Measurements from ENCODE around the gene CLPTM1L.
"Not testable (repeated sequence)": the region's sequence is repeated elsewhere in the genome, so short reads cannot be mapped to it uniquely, and the experiment has no call there.

The CLPTM1L gene

DNA sequence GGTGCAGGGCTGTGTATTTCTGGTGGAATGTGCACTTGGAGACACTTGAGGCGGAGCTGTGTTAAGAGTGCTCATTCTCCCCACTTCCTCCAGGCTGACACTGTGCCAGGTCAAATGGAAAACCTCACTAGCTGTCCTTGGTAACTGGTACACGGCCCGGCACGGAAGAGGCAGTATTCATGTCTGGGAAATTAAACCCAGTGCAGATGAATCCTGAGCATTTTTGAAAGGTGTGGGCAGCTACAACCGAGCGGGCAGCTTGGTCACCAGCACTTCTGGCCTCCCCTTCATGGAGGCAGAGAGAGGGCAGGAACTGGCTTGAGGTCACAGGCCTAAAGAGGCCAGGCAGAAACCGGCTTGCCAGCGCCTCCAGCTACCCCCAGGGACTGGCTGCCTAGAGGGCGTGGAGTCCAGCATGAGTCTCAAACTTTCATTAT, 1.6 kb downstream of the CLPTM1L start:
- H3K27me3 ChIP-seq (ENCODE audit: control insufficient read depth, insufficient read depth, low read length) = no peaks in the 10 kb centered on the region
- peak overlapping the region; percentile 12 for H3K9ac ChIP-seq (ENCODE audit: low read depth, low read length)
- H3K4me1 ChIP-seq (ENCODE audit: control insufficient read depth, insufficient read depth, low read length) = peaks cover 2% of the 10 kb centered on the region
- H3K9me3 ChIP-seq (ENCODE audit: control insufficient read depth, insufficient read depth, low read length) = no peaks in the 10 kb centered on the region
- H3K4me3 ChIP-seq (ENCODE audit: low read depth, low read length) = no peak overlapping the region
- H3K36me3 ChIP-seq (ENCODE audit: control insufficient read depth, insufficient read depth, low read length) = peaks cover 36% of the 10 kb centered on the region

- H3K36me3 ChIP-seq (ENCODE audit: control insufficient read depth, insufficient read depth, low read length) = peaks cover 42% of the 10 kb centered on the region
- not testable (repeated sequence) for H3K27me3 ChIP-seq (ENCODE audit: control insufficient read depth, insufficient read depth, low read length); H3K9me3 ChIP-seq (ENCODE audit: control insufficient read depth, insufficient read depth, low read length); H3K4me1 ChIP-seq (ENCODE audit: control insufficient read depth, insufficient read depth, low read length); H3K4me3 ChIP-seq (ENCODE audit: low read depth, low read length); H3K9ac ChIP-seq (ENCODE audit: low read depth, low read length)
These were observed 2.2 kb downstream of the CLPTM1L start for GRCh38 chr5:1342711-1343110.

DNA sequence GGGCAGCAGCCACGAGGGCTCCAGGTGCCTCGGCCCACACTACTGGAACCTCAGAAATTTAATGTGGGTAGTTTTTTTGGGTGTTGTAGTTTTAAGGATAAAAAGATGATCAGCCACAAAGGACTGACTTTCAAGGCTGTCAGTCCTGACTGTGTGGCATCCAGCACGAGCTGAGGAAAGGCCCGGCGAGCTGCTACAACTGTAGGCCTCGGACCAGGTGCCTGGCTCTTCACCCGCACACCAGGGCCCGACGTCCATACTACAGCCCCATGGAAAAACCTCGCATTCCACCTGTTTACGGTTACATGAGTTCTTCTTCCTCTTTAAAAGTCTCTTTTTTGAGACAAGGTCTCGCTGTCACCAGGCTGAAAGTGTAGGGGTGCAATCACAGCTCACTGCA, 2.6 kb downstream of the CLPTM1L start:
- H3K36me3 ChIP-seq (ENCODE audit: control insufficient read depth, insufficient read depth, low read length) = peaks cover 47% of the 10 kb centered on the region
- no peaks in the 10 kb centered on the region for H3K27me3 ChIP-seq (ENCODE audit: control insufficient read depth, insufficient read depth, low read length)
- peaks cover 2% of the 10 kb centered on the region for H3K4me1 ChIP-seq (ENCODE audit: control insufficient read depth, insufficient read depth, low read length)
- no peaks in the 10 kb centered on the region for H3K9me3 ChIP-seq (ENCODE audit: control insufficient read depth, insufficient read depth, low read length)
- H3K4me3 ChIP-seq (ENCODE audit: low read depth, low read length) = no peak overlapping the region
- no peak overlapping the region for H3K9ac ChIP-seq (ENCODE audit: low read depth, low read length)

- H3K36me3 ChIP-seq (ENCODE audit: control insufficient read depth, insufficient read depth, low read length) = peaks cover 51% of the 10 kb centered on the region
- H3K27me3 ChIP-seq (ENCODE audit: control insufficient read depth, insufficient read depth, low read length) = no peaks in the 10 kb centered on the region
- no peaks in the 10 kb centered on the region for H3K9me3 ChIP-seq (ENCODE audit: control insufficient read depth, insufficient read depth, low read length)
- H3K4me1 ChIP-seq (ENCODE audit: control insufficient read depth, insufficient read depth, low read length) = peaks cover 2% of the 10 kb centered on the region
- H3K9ac ChIP-seq (ENCODE audit: low read depth, low read length) = no peak overlapping the region
- no peak overlapping the region for H3K4me3 ChIP-seq (ENCODE audit: low read depth, low read length)
These were observed 3.0 kb downstream of the CLPTM1L start for GRCh38 chr5:1341863-1342262.

DNA sequence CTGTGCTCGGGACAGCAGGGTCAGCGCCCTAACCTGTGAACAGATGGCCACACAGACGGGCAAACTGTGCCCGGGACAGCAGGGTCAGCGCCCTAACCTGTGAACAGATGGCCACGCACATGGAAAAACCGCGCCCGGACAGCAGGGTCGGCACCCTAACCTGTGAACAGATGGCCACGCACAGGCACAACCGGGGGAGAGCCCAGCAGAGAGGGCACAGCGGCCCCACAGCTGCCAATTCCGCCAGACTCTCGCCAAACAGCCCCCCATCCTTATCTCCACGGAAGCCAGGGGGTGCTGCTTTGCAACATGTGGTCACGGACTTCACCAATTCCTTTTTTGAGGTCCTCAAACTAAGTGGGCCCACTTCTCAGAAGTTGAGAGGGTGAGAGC, 5.1 kb downstream of the CLPTM1L start:
- not testable (repeated sequence) for H3K9me3 ChIP-seq (ENCODE audit: control insufficient read depth, insufficient read depth, low read length); H3K27me3 ChIP-seq (ENCODE audit: control insufficient read depth, insufficient read depth, low read length); H3K4me3 ChIP-seq (ENCODE audit: low read depth, low read length); H3K9ac ChIP-seq (ENCODE audit: low read depth, low read length); H3K4me1 ChIP-seq (ENCODE audit: control insufficient read depth, insufficient read depth, low read length)
- H3K36me3 ChIP-seq (ENCODE audit: control insufficient read depth, insufficient read depth, low read length) = peaks cover 71% of the 10 kb centered on the region

- H3K9me3 ChIP-seq (ENCODE audit: control insufficient read depth, insufficient read depth, low read length); H3K4me3 ChIP-seq (ENCODE audit: low read depth, low read length); H3K9ac ChIP-seq (ENCODE audit: low read depth, low read length); H3K27me3 ChIP-seq (ENCODE audit: control insufficient read depth, insufficient read depth, low read length); H3K4me1 ChIP-seq (ENCODE audit: control insufficient read depth, insufficient read depth, low read length): not testable (repeated sequence)
- peaks cover 72% of the 10 kb centered on the region for H3K36me3 ChIP-seq (ENCODE audit: control insufficient read depth, insufficient read depth, low read length)
These were observed 5.6 kb downstream of the CLPTM1L start for GRCh38 chr5:1339139-1339817.

- Histone ChIP-seq H3K36me3 (ENCODE audit: control insufficient read depth, insufficient read depth, low read length) (peaks cover 73% of the 10 kb centered on the region), H3K27me3 (ENCODE audit: control insufficient read depth, insufficient read depth, low read length) (no peaks in the 10 kb centered on the region), H3K9me3 (ENCODE audit: control insufficient read depth, insufficient read depth, low read length) (no peaks in the 10 kb centered on the region), H3K4me1 (ENCODE audit: control insufficient read depth, insufficient read depth, low read length) (no peaks in the 10 kb centered on the region), H3K9ac (ENCODE audit: low read depth, low read length) (no peak overlapping the region), H3K4me3 (ENCODE audit: low read depth, low read length) (no peak overlapping the region)
These were observed 6.3 kb downstream of the CLPTM1L start for GRCh38 chr5:1338506-1339070.

GRCh38 chr5:1338196-1338490, 6.8 kb downstream of the CLPTM1L start:
- H3K9ac ChIP-seq (ENCODE audit: low read depth, low read length) = no peak overlapping the region
- no peak overlapping the region for H3K4me3 ChIP-seq (ENCODE audit: low read depth, low read length)
- H3K36me3 ChIP-seq (ENCODE audit: control insufficient read depth, insufficient read depth, low read length) = peaks cover 73% of the 10 kb centered on the region
- H3K27me3 ChIP-seq (ENCODE audit: control insufficient read depth, insufficient read depth, low read length) = no peaks in the 10 kb centered on the region
- no peaks in the 10 kb centered on the region for H3K9me3 ChIP-seq (ENCODE audit: control insufficient read depth, insufficient read depth, low read length)
- H3K4me1 ChIP-seq (ENCODE audit: control insufficient read depth, insufficient read depth, low read length) = no peaks in the 10 kb centered on the region

DNA sequence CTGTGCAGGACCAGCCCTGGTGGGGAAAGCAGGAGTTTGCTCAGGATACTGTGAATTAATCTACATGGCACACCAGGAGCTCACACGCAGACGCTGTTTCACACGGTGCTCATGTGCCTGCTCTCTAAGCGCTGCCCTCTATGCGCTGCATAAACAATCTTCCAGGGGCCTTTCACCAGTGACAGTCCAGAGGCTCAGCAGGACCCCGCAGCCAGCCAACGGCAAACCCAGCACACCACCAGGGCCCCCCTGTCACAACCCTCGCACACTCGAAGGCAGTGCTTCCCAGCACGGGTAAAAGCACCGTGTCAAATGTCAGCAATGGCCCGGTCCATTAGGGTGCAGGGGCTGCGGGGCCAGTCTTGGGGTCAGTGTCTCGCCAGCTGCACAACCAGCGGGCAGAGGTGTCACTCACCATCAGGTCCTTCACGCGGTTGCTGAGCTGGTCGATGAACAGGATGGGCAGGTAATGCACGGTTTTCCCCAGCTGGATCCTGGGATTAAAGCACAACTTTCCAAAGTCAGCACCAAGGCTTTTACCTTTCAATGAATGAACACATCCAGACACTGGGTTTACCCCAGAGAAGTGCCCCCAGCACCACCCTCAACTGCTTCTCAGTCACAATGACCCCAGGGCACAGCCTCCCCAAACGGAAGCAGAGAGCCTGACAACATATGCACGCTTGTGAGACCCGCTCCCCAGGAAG, 7.3 kb downstream of the CLPTM1L start:
- H3K9ac ChIP-seq (ENCODE audit: low read depth, low read length) = no peak overlapping the region

GRCh38 chr5:1336749-1337488, 8.0 kb downstream of the CLPTM1L start:
- H3K4me1 ChIP-seq (ENCODE audit: control insufficient read depth, insufficient read depth, low read length) = no peaks in the 10 kb centered on the region
- H3K27me3 ChIP-seq (ENCODE audit: control insufficient read depth, insufficient read depth, low read length) = no peaks in the 10 kb centered on the region
- H3K4me3 ChIP-seq (ENCODE audit: low read depth, low read length) = no peak overlapping the region
- H3K9me3 ChIP-seq (ENCODE audit: control insufficient read depth, insufficient read depth, low read length) = no peaks in the 10 kb centered on the region
- H3K36me3 ChIP-seq (ENCODE audit: control insufficient read depth, insufficient read depth, low read length) = peaks cover 73% of the 10 kb centered on the region
- no peak overlapping the region for H3K9ac ChIP-seq (ENCODE audit: low read depth, low read length)

More for the DNA sequence above, 7.3 kb downstream of the CLPTM1L start:
- Histone ChIP-seq H3K36me3 (ENCODE audit: control insufficient read depth, insufficient read depth, low read length) (peaks cover 73% of the 10 kb centered on the region), H3K9me3 (ENCODE audit: control insufficient read depth, insufficient read depth, low read length) (no peaks in the 10 kb centered on the region), H3K4me3 (ENCODE audit: low read depth, low read length) (no peak overlapping the region), H3K4me1 (ENCODE audit: control insufficient read depth, insufficient read depth, low read length) (no peaks in the 10 kb centered on the region), H3K27me3 (ENCODE audit: control insufficient read depth, insufficient read depth, low read length) (no peaks in the 10 kb centered on the region)

DNA sequence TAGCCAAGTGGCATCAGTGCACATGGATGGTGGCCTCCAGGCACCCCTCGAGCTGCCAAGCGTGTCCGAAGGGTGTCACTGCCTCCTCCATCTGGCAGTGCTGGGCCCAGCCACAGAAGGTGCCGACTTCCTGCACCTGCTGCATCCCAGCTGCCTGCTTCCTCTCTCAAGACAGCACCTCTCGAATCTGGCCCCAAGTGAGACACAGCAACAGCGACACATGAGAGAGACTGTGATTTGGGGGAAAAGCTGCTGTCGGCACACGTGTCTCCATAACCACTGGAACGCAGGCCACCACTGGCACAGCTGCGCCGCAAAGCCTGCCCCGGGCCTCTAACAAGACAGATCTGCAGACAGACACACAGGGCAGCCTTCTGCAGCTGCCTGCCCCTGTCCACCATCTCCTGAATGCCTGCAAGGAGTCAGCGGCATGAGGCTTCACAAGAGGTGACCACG, 8.8 kb downstream of the CLPTM1L start:
- Histone ChIP-seq H3K9ac (ENCODE audit: low read depth, low read length) (no peak overlapping the region), H3K36me3 (ENCODE audit: control insufficient read depth, insufficient read depth, low read length) (peaks cover 75% of the 10 kb centered on the region), H3K4me1 (ENCODE audit: control insufficient read depth, insufficient read depth, low read length) (no peaks in the 10 kb centered on the region)

More for the DNA sequence above, 8.8 kb downstream of the CLPTM1L start:
- H3K4me3 ChIP-seq (ENCODE audit: low read depth, low read length) = no peak overlapping the region
- no peaks in the 10 kb centered on the region for H3K27me3 ChIP-seq (ENCODE audit: control insufficient read depth, insufficient read depth, low read length)
- no peaks in the 10 kb centered on the region for H3K9me3 ChIP-seq (ENCODE audit: control insufficient read depth, insufficient read depth, low read length)
